Neural crest cell (in vitro differentiated cells): ENCODE results near the gene FXN. TPM values are rescaled to one million over a fixed set of nuclear protein-coding genes. Genes with fewer than 3 reads are reported as not detected.
"Not testable (repeated sequence)": the region's sequence is repeated elsewhere in the genome, so short reads cannot be mapped to it uniquely, and the experiment has no call there.

Experiments
- DNase-seq: peaks from one replicate; pipeline ENCODE4 v3.0.0; 2021; ENCODE audit warnings: low read depth, mixed read lengths, low spot score
- H3K27ac Mint-ChIP-seq: one replicate; pipeline ENCODE4 v1.8.0; 2021; ENCODE audit warnings: mild to moderate bottlenecking, mixed read lengths; ENCODE audit not compliant: unreplicated experiment
- H3K27me3 Mint-ChIP-seq: 2 replicates; pipeline ENCODE4 v1.8.0; 2021; ENCODE audit warnings: low read depth, mild to moderate bottlenecking, mixed read lengths
- H3K36me3 Mint-ChIP-seq: 2 replicates; pipeline ENCODE4 v1.8.0; 2021; ENCODE audit warnings: low read depth, mild to moderate bottlenecking, mixed read lengths
- H3K4me1 Mint-ChIP-seq: 2 replicates; pipeline ENCODE4 v1.8.0; 2021; ENCODE audit warnings: mixed read lengths
- H3K4me3 Mint-ChIP-seq: one replicate; pipeline ENCODE4 v1.8.0; 2021; ENCODE audit warnings: mild to moderate bottlenecking, mixed read lengths
- H3K9me3 Mint-ChIP-seq: 2 replicates; pipeline ENCODE4 v1.8.0; 2021; ENCODE audit warnings: mixed read lengths
- total RNA-seq: library from RNA; stranded (reverse); gene quantifications from 2 replicates; pipeline ENCODE4 v1.2.1, GENCODE V29; 2021
- TF ChIP-seq, protein P1 (sequence below): fragments of 200-600 bp; sonication (generic); conservative IDR thresholded peaks from 2 replicates; pipeline ENCODE4 v1.5.0; 2021; ENCODE audit warnings: antibody characterized with exemption, mild to moderate bottlenecking

Gene FXN
- total RNA-seq, 1 donor from 2014 or later: 28.6 TPM

GRCh38 chr9:69093471-69094103 lies 58.0 kb downstream of the FXN start:
- no peak overlapping the region for H3K4me3 Mint-ChIP-seq
- no peaks in the 10 kb centered on the region for H3K27me3 Mint-ChIP-seq
- peaks cover 10% of the 10 kb centered on the region for H3K4me1 Mint-ChIP-seq
- peaks cover 2% of the 10 kb centered on the region for H3K36me3 Mint-ChIP-seq
- no peaks in the 10 kb centered on the region for H3K9me3 Mint-ChIP-seq
- no peak for DNase-seq
- TF ChIP-seq, protein P1, sequence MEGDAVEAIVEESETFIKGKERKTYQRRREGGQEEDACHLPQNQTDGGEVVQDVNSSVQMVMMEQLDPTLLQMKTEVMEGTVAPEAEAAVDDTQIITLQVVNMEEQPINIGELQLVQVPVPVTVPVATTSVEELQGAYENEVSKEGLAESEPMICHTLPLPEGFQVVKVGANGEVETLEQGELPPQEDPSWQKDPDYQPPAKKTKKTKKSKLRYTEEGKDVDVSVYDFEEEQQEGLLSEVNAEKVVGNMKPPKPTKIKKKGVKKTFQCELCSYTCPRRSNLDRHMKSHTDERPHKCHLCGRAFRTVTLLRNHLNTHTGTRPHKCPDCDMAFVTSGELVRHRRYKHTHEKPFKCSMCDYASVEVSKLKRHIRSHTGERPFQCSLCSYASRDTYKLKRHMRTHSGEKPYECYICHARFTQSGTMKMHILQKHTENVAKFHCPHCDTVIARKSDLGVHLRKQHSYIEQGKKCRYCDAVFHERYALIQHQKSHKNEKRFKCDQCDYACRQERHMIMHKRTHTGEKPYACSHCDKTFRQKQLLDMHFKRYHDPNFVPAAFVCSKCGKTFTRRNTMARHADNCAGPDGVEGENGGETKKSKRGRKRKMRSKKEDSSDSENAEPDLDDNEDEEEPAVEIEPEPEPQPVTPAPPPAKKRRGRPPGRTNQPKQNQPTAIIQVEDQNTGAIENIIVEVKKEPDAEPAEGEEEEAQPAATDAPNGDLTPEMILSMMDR: no peak
- no peak overlapping the region for H3K27ac Mint-ChIP-seq

DNA sequence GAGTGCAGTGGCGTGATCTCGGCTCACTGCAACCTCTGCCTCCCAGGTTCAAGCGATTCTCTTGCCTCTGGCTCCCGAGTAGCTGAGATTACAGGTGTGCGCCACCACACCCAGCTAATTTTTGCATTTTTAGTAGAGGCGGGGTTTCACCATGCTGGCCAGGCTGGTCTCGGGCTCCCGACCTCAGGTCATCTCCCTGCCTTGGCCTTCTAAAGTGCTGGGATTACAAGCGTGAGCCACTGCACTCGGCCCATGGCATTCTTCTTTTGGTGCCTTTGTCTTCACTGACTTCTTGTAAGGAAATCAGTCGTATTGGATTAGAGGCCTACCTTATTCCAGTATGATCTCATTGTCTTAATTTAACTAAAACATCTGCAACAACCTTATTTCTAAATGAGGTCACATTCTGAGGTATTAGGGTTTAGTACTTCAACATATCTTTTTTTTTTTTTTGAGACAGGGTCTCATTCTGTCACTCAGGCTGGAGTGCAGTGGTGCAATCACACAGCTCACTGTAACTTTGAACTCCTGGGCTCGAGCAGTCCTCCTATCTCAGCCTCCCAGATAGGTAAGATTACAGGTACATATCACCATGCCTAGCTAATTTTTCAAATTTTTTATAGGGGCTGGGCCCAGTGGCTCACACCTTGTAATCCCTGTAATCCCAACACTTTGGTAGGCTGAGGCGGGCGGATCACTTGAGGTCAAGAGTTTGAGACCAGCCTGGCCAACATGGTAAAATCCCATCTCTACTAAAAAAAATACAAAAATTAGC lies 59.0 kb downstream of the FXN start:
- H3K4me1 Mint-ChIP-seq, H3K27ac Mint-ChIP-seq, H3K9me3 Mint-ChIP-seq, H3K4me3 Mint-ChIP-seq, DNase-seq, H3K36me3 Mint-ChIP-seq, H3K27me3 Mint-ChIP-seq: not testable (repeated sequence)

GRCh38 chr9:69097064-69097463 lies 61.5 kb downstream of the FXN start:
- Mint-ChIP-seq H3K27me3 (no peaks in the 10 kb centered on the region), H3K9me3 (peaks cover 2% of the 10 kb centered on the region), H3K4me3 (no peak overlapping the region), H3K27ac (no peak overlapping the region), H3K4me1 (no peaks in the 10 kb centered on the region), H3K36me3 (peaks cover 3% of the 10 kb centered on the region)
- DNase-seq: no peak
- TF ChIP-seq, protein P1: no peak

DNA sequence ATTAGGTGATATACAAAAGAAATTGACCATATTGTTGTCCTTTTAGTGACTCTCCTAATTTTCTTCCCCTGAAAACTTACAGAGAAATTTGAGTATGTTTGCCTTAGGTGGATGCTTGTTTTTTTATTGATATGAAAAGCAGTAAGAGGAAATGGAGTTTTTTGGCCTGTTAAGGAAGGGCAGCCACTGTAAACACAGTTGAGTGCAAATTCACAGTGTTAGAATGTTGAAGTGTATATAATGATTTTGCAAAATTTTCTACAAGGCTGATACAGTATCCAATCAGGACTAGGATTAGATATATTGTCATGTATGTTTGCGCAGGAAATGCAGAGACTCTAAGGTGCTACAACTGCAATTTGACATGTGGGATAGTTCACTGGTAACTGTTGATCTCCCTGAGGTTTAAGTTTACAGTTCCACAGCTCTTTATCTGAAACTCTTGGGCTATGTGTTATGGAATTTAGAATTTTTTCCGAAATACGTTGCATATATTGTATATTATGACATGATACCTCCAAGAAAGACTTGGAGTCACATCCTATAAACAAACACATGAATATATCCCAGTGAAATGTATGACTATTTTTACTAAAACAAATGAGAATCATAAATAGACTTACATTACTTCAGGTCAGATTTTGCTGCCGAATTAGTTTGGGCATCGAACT lies 62.5 kb downstream of the FXN start:
- TF ChIP-seq, protein P1: no peak
- H3K36me3 Mint-ChIP-seq: peaks cover 3% of the 10 kb centered on the region
- no peak overlapping the region for H3K27ac Mint-ChIP-seq
- DNase-seq: no peak
- H3K9me3 Mint-ChIP-seq: peaks cover 2% of the 10 kb centered on the region
- no peaks in the 10 kb centered on the region for H3K4me1 Mint-ChIP-seq
- H3K27me3 Mint-ChIP-seq: no peaks in the 10 kb centered on the region
- no peak overlapping the region for H3K4me3 Mint-ChIP-seq

DNA sequence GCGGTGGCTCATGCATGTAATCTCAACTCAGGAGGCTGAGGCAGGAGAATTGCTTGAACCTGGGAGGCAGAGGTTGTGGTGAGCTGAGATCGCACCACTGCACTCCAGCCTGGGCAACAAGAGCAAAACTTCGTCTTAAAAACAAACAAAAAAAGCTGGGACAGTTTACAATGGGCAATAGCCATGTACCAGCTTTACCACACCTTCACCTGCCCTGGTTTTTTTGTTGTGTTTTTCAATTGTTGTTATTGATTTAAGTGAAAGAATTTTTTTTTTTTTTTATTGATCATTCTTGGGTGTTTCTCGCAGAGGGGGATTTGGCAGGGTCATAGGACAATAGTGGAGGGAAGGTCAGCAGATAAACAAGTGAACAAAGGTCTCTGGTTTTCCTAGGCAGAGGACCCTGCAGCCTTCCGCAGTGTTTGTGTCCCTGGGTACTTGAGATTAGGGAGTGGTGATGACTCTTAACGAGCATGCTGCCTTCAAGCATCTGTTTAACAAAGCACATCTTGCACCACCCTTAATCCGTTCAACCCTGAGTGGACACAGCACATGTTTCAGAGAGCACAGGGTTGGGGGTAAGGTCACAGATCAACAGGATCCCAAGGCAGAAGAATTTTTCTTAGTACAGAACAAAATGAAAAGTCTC lies 67.9 kb downstream of the FXN start:
- not testable (repeated sequence) for H3K4me3 Mint-ChIP-seq, H3K27me3 Mint-ChIP-seq, H3K4me1 Mint-ChIP-seq, H3K9me3 Mint-ChIP-seq, DNase-seq, H3K27ac Mint-ChIP-seq, H3K36me3 Mint-ChIP-seq

DNA sequence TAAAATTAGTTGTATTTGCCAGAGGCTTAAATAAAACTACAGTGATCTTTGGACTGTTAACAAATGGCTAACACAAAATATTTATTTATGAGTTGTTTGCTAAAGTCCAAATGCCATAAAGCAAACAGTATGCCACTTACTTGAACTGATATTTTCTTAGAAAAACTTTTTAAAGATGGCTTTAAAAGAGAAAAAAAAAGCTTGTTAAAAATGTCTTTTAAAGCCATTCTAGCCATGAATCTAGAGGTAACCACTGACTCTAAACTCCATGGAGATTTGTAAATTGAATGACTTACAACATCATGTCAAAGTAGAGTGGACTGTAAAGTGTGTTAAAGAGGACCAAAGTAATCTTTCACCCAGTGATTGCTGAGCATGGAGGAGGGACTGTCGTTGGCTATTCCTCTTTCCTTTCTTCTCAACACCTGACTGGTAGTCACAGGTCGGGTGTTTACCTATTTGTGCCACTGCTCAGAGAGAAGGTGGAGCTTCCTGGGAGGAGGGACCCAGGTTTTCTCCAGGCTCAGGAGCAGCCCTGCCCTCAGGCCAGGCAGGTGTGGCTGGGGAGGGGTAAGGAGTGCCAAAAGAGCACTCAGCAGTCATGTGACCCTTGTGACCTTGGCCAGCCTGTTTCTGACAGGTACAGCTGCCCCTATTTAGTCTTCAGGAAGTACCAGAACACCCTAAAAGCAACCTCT lies 69.4 kb downstream of the FXN start:
- Mint-ChIP-seq H3K27me3 (no peaks in the 10 kb centered on the region), H3K9me3 (peaks cover 2% of the 10 kb centered on the region), H3K4me3 (no peak overlapping the region), H3K4me1 (no peaks in the 10 kb centered on the region), H3K27ac (no peak overlapping the region), H3K36me3 (peaks cover 3% of the 10 kb centered on the region)
- no peak for DNase-seq
- TF ChIP-seq, protein P1: no peak
